WTC11 (cell line): ENCODE measurements around the gene KLHL13.

Experiments
- CREB1 ChIP-seq: sonication (generic); formaldehyde crosslinking; IDR thresholded peaks from 2 replicates; pipeline ENCODE4 v1.8.0; 2023; ENCODE audit warnings: mild to moderate bottlenecking, missing genetic modification reagents
- CTCF ChIP-seq: fragments of 200-600 bp; IDR thresholded peaks from 2 replicates; pipeline ENCODE4 v1.8.0; 2022; ENCODE audit warnings: antibody characterized with exemption
- E2F4 ChIP-seq: sonication (generic); formaldehyde crosslinking; IDR thresholded peaks from 2 replicates; pipeline ENCODE4 v1.8.1; 2022; ENCODE audit warnings: low read depth, mild to moderate bottlenecking, moderate library complexity, missing genetic modification reagents, borderline replicate concordance
- E2F5 ChIP-seq: sonication (generic); formaldehyde crosslinking; IDR thresholded peaks from 2 replicates; pipeline ENCODE4 v1.8.1; 2022; ENCODE audit warnings: mild to moderate bottlenecking, moderate library complexity, missing genetic modification reagents
- ESRRA ChIP-seq: sonication (generic); formaldehyde crosslinking; IDR thresholded peaks from 2 replicates; pipeline ENCODE4 v1.8.1; 2022; ENCODE audit warnings: mild to moderate bottlenecking, missing genetic modification reagents, borderline replicate concordance
- HMGXB4 ChIP-seq: sonication (generic); formaldehyde crosslinking; IDR thresholded peaks from 2 replicates; pipeline ENCODE4 v1.8.1; 2023; ENCODE audit warnings: mild to moderate bottlenecking, moderate library complexity, missing genetic modification reagents
- IRF2 ChIP-seq: sonication (generic); formaldehyde crosslinking; IDR thresholded peaks from 2 replicates; pipeline ENCODE4 v1.8.0; 2022; ENCODE audit warnings: low read depth, missing genetic modification reagents, borderline replicate concordance
- NFYB ChIP-seq: sonication (generic); formaldehyde crosslinking; conservative IDR thresholded peaks from 2 replicates; pipeline ENCODE4 v1.8.0; 2022; ENCODE audit warnings: low read depth, missing genetic modification reagents
- NR1H2 ChIP-seq: sonication (generic); formaldehyde crosslinking; IDR thresholded peaks from 2 replicates; pipeline ENCODE4 v1.9.0; 2021; ENCODE audit warnings: mild to moderate bottlenecking, moderate library complexity, missing genetic modification reagents
- NR3C1 ChIP-seq: sonication (generic); formaldehyde crosslinking; conservative IDR thresholded peaks from 2 replicates; pipeline ENCODE4 v1.8.1; 2023; ENCODE audit warnings: low read depth, mild to moderate bottlenecking, missing genetic modification reagents
- SMAD3 ChIP-seq: sonication (generic); formaldehyde crosslinking; IDR thresholded peaks from 2 replicates; pipeline ENCODE4 v1.8.0; 2022; ENCODE audit warnings: missing genetic modification reagents, mild to moderate bottlenecking, borderline replicate concordance
- TP53 ChIP-seq: sonication (generic); formaldehyde crosslinking; IDR thresholded peaks from 2 replicates; pipeline ENCODE4 v1.8.1; 2023; ENCODE audit warnings: mild to moderate bottlenecking, missing genetic modification reagents
- USF2 ChIP-seq: sonication (generic); formaldehyde crosslinking; IDR thresholded peaks from 2 replicates; pipeline ENCODE4 v1.8.1; 2023; ENCODE audit warnings: mild to moderate bottlenecking, missing genetic modification reagents, moderate library complexity

- TF ChIP-seq CTCF: no peak
- no peak for TF ChIP-seq NFYB (CRISPR knock-in tag)
- no peak for TF ChIP-seq NR1H2
- TF ChIP-seq E2F5 (CRISPR knock-in tag): no peak
- no peak for TF ChIP-seq TP53 (CRISPR knock-in tag)
- TF ChIP-seq SMAD3 (CRISPR knock-in tag): no peak
- no peak for TF ChIP-seq NR3C1 (CRISPR knock-in tag)
- TF ChIP-seq HMGXB4 (CRISPR knock-in tag): no peak
- no peak for TF ChIP-seq IRF2
- no peak for TF ChIP-seq E2F4
- TF ChIP-seq CREB1 (CRISPR knock-in tag): no peak
- TF ChIP-seq USF2 (CRISPR knock-in tag): no peak
- no peak for TF ChIP-seq ESRRA (CRISPR knock-in tag)
Measured at GRCh38 chrX:117978402-117978801, 138.2 kb downstream of the KLHL13 start.
